Neural progenitor cell (in vitro differentiated cells): ENCODE measurements around the gene ECEL1. TPM values are rescaled to one million over a fixed set of nuclear protein-coding genes. Genes with fewer than 3 reads are reported as not detected.

Experiments
- DNase-seq: peaks from one replicate; pipeline ENCODE4 v3.0.0-alpha.2; 2016; ENCODE audit warnings: low spot score
- H2AFZ ChIP-seq: fragments of 200-600 bp; sonication (generic); replicated peaks from 2 replicates; pipeline ENCODE4 v1.6.1; 2016; ENCODE audit warnings: antibody characterized with exemption
- H3F3A ChIP-seq: fragments of 200-600 bp; sonication (generic); 2 replicates; pipeline ENCODE4 v1.6.1; 2016; ENCODE audit warnings: antibody characterized with exemption, low read depth
- H3K27ac ChIP-seq: fragments of 200-600 bp; sonication (generic); 2 replicates; pipeline ENCODE4 v1.5.1; 2016; ENCODE audit warnings: mild to moderate bottlenecking
- H3K27me3 ChIP-seq: fragments of 200-600 bp; sonication (generic); 2 replicates; pipeline ENCODE4 v1.6.1; 2016; ENCODE audit warnings: mild to moderate bottlenecking, moderate library complexity
- H3K36me3 ChIP-seq: fragments of 200-600 bp; sonication (generic); 2 replicates; pipeline ENCODE4 v1.5.1; 2016
- H3K4me1 ChIP-seq: fragments of 200-600 bp; sonication (generic); 2 replicates; pipeline ENCODE4 v1.6.1; 2016; ENCODE audit warnings: mixed run types
- H3K4me2 ChIP-seq: fragments of 200-600 bp; sonication (generic); 2 replicates; pipeline ENCODE4 v1.6.1; 2016
- H3K4me3 ChIP-seq: fragments of 200-600 bp; sonication (generic); 2 replicates; pipeline ENCODE4 v1.5.1; 2016
- H3K79me2 ChIP-seq: fragments of 200-600 bp; sonication (generic); 2 replicates; pipeline ENCODE4 v1.6.1; 2016; ENCODE audit warnings: low read depth
- H3K9ac ChIP-seq: fragments of 200-600 bp; sonication (generic); 2 replicates; pipeline ENCODE4 v1.6.1; 2016
- H3K9me3 ChIP-seq: fragments of 200-600 bp; sonication (generic); 2 replicates; pipeline ENCODE4 v1.5.1; 2016; ENCODE audit warnings: low read depth
- H4K20me1 ChIP-seq: fragments of 200-600 bp; sonication (generic); 2 replicates; pipeline ENCODE4 v1.6.1; 2016; ENCODE audit warnings: low read depth
- H3K27ac Mint-ChIP-seq: 3 replicates; pipeline ENCODE4 v1.8.0; 2021; ENCODE audit warnings: mixed read lengths
- H3K27me3 Mint-ChIP-seq: 2 replicates; pipeline ENCODE4 v1.8.0; 2022; ENCODE audit warnings: low read depth, mild to moderate bottlenecking, inconsistent platforms, moderate library complexity, mixed read lengths; ENCODE audit not compliant: insufficient read depth
- H3K36me3 Mint-ChIP-seq: 3 replicates; pipeline ENCODE4 v1.8.0; 2021; ENCODE audit warnings: mixed read lengths
- H3K4me1 Mint-ChIP-seq: 3 replicates; pipeline ENCODE4 v1.8.0; 2021; ENCODE audit warnings: mixed read lengths
- H3K4me3 Mint-ChIP-seq: 3 replicates; pipeline ENCODE4 v1.8.0; 2021; ENCODE audit warnings: mild to moderate bottlenecking, moderate library complexity, mixed read lengths
- H3K9me3 Mint-ChIP-seq: 3 replicates; pipeline ENCODE4 v1.8.0; 2020; ENCODE audit warnings: mixed read lengths
- EZH2 ChIP-seq: fragments of 200-600 bp; sonication (generic); IDR thresholded peaks from 2 replicates; pipeline ENCODE4 v1.6.1; 2017; ENCODE audit warnings: antibody characterized with exemption, mild to moderate bottlenecking, moderate library complexity
- EZH2phosphoT487 ChIP-seq: fragments of 200-600 bp; sonication (generic); IDR thresholded peaks from 2 replicates; pipeline ENCODE4 v1.6.1; 2017; ENCODE audit warnings: antibody characterized with exemption
- total RNA-seq: library from RNA; depleted of rRNA; stranded (reverse); fragments of >200 nt; gene quantifications from 2 replicates; pipeline ENCODE4 v1.2.3, GENCODE V29; 2015; ENCODE audit warnings: low replicate concordance
- TF ChIP-seq, protein P1 (sequence below): fragments of 200-600 bp; sonication (generic); IDR thresholded peaks from 2 replicates; pipeline ENCODE4 v1.5.1; 2017; ENCODE audit warnings: antibody characterized with exemption, mild to moderate bottlenecking

ECEL1 gene
- total RNA-seq, 1 donor from 2014 or later = 0.84 TPM

DNA sequence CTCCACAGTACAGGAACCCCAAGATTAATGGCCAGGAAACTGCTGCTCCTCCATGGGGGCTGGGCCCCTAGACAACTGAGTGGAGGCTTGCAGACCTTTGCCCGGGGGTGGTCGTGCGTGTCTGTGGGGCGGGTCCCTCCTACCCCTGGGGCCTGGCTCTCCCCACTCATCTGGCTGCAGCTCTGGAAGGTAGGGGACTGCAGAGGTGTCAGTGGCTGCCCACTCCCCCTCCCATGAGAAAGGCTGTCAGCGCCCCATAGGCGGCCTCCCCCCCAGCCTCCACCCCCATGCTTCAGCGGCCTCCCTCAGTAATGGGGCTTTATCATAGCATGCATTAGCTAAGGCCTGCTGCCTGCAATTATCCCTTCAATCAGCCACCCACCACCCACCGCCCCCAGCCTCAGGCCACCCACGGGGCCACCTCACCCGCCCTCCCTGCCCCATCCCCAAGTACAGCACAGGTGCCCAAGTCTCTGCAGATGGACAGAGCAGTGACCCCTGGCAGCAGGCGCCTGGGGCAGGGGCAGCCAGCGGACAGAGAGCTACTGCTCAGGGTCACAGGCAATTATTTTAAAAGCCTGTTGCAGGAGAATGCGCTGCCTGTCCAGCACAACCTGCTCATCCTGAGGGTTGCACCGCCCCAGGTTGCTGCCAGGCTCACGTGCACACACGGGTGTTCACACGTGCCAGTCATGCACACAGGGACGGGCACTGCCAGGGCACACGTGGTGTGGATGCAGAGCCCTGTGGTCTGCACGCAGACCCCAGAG lies 9.1 kb upstream of the ECEL1 start:
- Histone ChIP-seq H3F3A (no peaks in the 10 kb centered on the region), H3K27me3 (peaks cover 18% of the 10 kb centered on the region), H3K4me1 (peaks cover 22% of the 10 kb centered on the region), H3K4me2 (no peak overlapping the region), H3K36me3 (no peaks in the 10 kb centered on the region), H3K4me3 (no peak overlapping the region), H3K9ac (no peak overlapping the region), H3K79me2 (no peaks in the 10 kb centered on the region), H4K20me1 (peaks cover 4% of the 10 kb centered on the region), H2AFZ (no peak overlapping the region), H3K27ac (no peak overlapping the region), H3K9me3 (no peaks in the 10 kb centered on the region)
- no peaks in the 10 kb centered on the region for H3K36me3 Mint-ChIP-seq
- TF ChIP-seq, protein P1, sequence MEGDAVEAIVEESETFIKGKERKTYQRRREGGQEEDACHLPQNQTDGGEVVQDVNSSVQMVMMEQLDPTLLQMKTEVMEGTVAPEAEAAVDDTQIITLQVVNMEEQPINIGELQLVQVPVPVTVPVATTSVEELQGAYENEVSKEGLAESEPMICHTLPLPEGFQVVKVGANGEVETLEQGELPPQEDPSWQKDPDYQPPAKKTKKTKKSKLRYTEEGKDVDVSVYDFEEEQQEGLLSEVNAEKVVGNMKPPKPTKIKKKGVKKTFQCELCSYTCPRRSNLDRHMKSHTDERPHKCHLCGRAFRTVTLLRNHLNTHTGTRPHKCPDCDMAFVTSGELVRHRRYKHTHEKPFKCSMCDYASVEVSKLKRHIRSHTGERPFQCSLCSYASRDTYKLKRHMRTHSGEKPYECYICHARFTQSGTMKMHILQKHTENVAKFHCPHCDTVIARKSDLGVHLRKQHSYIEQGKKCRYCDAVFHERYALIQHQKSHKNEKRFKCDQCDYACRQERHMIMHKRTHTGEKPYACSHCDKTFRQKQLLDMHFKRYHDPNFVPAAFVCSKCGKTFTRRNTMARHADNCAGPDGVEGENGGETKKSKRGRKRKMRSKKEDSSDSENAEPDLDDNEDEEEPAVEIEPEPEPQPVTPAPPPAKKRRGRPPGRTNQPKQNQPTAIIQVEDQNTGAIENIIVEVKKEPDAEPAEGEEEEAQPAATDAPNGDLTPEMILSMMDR = no peak
- no peak for TF ChIP-seq EZH2
- TF ChIP-seq EZH2phosphoT487 = no peak
- H3K9me3 Mint-ChIP-seq = peaks cover 3% of the 10 kb centered on the region
- H3K27ac Mint-ChIP-seq = no peak overlapping the region
- H3K27me3 Mint-ChIP-seq = peaks cover 21% of the 10 kb centered on the region
- peaks cover 22% of the 10 kb centered on the region for H3K4me1 Mint-ChIP-seq
- DNase-seq = no peak
- peak overlapping the region; percentile 53 for H3K4me3 Mint-ChIP-seq

DNA sequence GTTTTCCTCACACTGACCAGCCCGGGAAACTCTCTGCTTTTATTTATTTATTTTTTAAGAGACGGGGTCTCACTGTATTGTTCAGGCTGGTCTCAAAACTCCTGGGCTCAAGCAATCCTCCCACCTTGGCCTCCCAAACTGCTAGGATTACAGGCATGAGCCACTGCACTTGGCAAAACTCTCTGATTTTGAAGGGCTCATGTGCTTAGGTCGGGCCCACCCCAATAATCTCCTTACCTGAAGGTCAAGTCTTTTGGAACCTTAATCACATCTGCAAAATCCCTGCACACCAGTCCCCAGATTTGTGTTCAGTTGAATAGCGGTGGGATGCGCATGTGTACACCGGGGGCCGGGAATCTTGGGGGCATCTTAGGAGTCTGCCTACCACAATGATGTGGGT lies 7.7 kb upstream of the ECEL1 start:
- H3K27ac Mint-ChIP-seq = no peak overlapping the region

DNA sequence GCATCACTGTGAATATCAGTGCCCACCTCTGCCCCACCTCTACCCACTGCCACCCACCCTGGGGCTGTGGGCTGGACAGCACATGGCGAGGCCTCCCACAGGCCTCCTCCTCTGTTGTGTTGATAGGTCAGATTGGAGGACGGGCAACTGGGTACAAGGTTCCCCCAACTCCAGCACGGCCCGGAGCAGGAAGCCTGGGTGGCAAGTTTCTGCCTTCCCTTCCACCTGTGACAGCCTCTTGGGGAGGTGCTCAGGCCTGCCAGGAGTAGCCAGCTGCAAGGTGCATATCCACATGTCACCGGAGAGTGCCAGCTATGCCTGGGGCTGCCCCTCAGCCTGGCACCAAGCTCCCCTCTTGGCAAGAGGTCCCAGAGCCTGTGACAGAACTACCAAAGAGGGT lies 6.9 kb upstream of the ECEL1 start:
- Histone ChIP-seq H3F3A (no peaks in the 10 kb centered on the region), H3K4me1 (peaks cover 25% of the 10 kb centered on the region), H3K79me2 (no peaks in the 10 kb centered on the region), H3K4me2 (no peak overlapping the region), H2AFZ (no peak overlapping the region), H3K27ac (no peak overlapping the region), H4K20me1 (peaks cover 5% of the 10 kb centered on the region), H3K36me3 (no peaks in the 10 kb centered on the region), H3K27me3 (peaks cover 10% of the 10 kb centered on the region), H3K4me3 (no peak overlapping the region), H3K9me3 (no peaks in the 10 kb centered on the region), H3K9ac (no peak overlapping the region)
- Mint-ChIP-seq H3K9me3 (peaks cover 3% of the 10 kb centered on the region), H3K4me3 (no peak overlapping the region), H3K36me3 (no peaks in the 10 kb centered on the region), H3K4me1 (peaks cover 13% of the 10 kb centered on the region), H3K27me3 (peaks cover 27% of the 10 kb centered on the region), H3K27ac (no peak overlapping the region)
- TF ChIP-seq EZH2phosphoT487 = no peak
- TF ChIP-seq EZH2 = no peak
- TF ChIP-seq, protein P1 = no peak
- no peak for DNase-seq

More for the DNA sequence above, 7.7 kb upstream of the ECEL1 start:
- no peak overlapping the region for H3K27ac ChIP-seq
- no peak overlapping the region for H2AFZ ChIP-seq
- H3K9ac ChIP-seq = no peak overlapping the region
- H3K9me3 Mint-ChIP-seq = peaks cover 3% of the 10 kb centered on the region
- H4K20me1 ChIP-seq = no peaks in the 10 kb centered on the region
- peaks cover 22% of the 10 kb centered on the region for H3K27me3 Mint-ChIP-seq
- no peaks in the 10 kb centered on the region for H3K36me3 Mint-ChIP-seq
- no peaks in the 10 kb centered on the region for H3K79me2 ChIP-seq
- H3K9me3 ChIP-seq = no peaks in the 10 kb centered on the region
- no peaks in the 10 kb centered on the region for H3K36me3 ChIP-seq
- peaks cover 12% of the 10 kb centered on the region for H3K4me1 Mint-ChIP-seq
- no peaks in the 10 kb centered on the region for H3F3A ChIP-seq
- H3K27me3 ChIP-seq = peaks cover 8% of the 10 kb centered on the region
- no peak for TF ChIP-seq EZH2
- TF ChIP-seq, protein P1 = no peak
- TF ChIP-seq EZH2phosphoT487 = no peak
- no peak for DNase-seq
- H3K4me1 ChIP-seq = peaks cover 22% of the 10 kb centered on the region
- no peak overlapping the region for H3K4me3 Mint-ChIP-seq
- H3K4me3 ChIP-seq = no peak overlapping the region
- no peak overlapping the region for H3K4me2 ChIP-seq
